GM21619 (cell line): Measurements from ENCODE around the gene COL25A1.

Source experiments
- ATAC-seq: cut with Tn5 transposase; IDR thresholded peaks from one replicate; pipeline ENCODE4 v1.9.1; 2021; ENCODE audit not compliant: unreplicated experiment

Gene COL25A1

GRCh38 chr4:108926061-108926460 is 376.4 kb downstream of the COL25A1 start:
- no peak for ATAC-seq

GRCh38 chr4:108922191-108922590 is 380.3 kb downstream of the COL25A1 start:
- no peak for ATAC-seq

- ATAC-seq: no peak
Observed at GRCh38 chr4:108920395-108921087, 381.9 kb downstream of the COL25A1 start.

DNA sequence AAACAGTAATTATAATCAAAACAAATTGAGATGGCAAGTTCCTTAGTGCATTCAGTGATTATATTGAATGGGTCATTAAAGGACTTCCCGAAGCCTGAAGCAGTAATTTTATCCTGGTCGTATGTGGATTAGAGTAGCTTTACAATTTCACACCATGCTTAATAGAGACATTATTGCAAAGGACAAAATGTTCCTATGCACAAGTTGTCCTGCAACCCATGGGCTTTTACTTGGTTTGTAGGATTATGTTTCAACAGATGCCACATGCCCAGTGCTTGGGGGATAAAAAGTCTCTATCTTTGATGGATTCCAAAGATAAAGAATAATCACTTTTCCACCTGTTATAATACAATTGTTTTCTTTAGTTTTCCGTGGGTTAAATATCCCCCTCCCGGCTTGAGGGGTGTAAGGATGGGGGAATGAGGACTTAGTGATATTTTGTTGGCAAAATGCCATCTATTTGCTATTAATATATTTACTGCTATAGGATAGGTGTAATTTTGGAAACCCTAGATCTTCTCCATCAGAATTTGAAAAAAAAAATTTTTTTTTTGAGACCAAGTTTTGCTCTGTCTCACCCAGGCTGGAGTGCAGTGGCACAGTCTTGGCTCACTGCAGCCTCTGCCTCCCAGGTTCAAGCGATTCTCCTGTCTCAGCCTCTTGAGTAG is 383.1 kb downstream of the COL25A1 start:
- no peak for ATAC-seq

DNA sequence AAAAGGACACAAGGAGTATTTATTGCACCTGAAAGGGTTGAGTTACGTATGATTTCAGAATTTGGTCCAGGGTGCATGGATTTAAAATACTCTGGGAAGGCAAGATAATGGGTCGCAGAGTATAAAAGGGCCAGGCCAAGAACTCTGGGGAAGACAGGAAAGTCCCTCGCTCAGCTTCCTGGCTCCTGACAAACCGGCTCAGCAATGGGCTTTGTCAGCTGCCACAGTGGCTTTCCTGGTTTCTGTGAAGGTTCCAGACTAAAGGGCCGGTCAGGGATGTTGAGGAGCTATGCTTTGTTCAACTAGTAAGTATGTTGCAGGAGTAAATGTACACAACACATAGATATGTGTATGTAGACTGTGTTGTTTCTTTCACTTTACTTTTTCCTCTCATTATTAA is 385.2 kb downstream of the COL25A1 start:
- no peak for ATAC-seq

DNA sequence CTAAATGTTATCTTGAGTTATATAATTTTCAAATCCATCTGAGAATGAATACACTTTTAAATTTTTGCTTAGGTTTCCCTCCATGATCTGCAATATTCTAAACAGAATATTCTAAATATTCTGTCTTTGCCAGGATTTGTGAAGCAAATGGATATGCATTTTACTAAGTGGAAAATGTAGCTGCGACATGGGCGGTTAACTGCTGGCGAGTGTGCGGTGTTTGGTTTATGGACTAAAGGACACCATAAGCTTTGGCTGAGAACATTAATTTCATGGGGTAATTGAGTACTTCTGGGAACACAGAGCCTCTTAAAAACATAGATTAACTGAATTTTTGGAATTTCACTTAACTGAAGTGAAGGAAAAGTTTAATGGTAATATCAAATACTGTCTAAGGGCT is 385.8 kb downstream of the COL25A1 start:
- ATAC-seq: no peak

GRCh38 chr4:108906866-108907367 is 395.5 kb downstream of the COL25A1 start:
- no peak for ATAC-seq

- no peak for ATAC-seq
Observed at GRCh38 chr4:108906006-108906405, 396.5 kb downstream of the COL25A1 start.

DNA sequence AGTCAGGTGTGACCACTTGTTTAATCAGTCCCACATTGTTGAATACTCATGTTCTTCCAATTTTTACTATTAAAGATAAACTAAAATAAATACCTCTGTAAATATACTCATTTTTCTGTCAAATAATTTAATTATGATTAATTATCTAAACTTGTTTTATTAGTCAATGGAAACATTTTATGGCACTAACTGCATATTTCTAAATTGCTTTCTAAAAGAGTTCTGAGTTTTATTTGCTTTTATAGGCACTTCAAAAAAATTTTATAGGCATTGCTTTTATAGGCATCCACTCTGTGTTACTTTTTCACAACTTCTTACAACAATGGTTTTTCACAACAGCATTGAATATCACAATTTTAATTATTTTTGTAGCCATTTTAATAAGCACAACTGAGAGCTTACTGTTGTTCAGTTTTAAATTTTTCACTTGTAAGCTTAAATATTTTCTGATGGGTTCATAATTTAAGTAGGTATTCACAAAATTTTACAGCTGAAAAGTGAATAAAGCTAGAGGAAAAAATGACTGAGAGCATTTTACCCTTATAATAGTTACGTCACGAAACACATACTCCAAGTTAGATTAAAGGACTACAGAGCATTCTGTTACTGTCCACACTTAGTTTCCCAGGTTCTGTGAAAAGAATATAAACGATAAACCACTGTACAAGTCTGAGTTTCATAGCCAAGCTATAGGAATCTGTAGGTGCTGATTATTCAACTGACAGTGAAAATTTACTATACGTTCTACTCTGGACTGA is 398.8 kb downstream of the COL25A1 start:
- no peak for ATAC-seq

- ATAC-seq: peak; percentile 88
Observed at GRCh38 chr4:108902769-108903168, 399.7 kb downstream of the COL25A1 start.

DNA sequence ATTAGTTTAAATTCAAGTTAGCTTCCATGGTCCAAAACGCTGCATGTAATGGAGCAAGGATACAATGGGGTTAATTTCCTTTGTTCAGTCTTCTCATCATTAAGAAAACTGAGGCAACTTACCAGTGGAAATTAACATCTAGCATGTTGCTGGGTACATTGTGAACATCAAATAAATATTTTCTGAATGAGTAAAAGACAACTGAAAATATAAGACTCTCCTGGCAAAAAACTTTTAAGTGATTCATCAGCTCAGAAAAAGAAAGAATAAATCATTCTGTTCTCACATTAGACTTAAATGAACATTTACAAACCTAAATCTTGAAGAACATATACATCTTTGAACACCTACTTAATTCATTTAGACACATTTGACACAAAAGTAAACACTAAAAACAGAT is 401.2 kb downstream of the COL25A1 start:
- no peak for ATAC-seq

DNA sequence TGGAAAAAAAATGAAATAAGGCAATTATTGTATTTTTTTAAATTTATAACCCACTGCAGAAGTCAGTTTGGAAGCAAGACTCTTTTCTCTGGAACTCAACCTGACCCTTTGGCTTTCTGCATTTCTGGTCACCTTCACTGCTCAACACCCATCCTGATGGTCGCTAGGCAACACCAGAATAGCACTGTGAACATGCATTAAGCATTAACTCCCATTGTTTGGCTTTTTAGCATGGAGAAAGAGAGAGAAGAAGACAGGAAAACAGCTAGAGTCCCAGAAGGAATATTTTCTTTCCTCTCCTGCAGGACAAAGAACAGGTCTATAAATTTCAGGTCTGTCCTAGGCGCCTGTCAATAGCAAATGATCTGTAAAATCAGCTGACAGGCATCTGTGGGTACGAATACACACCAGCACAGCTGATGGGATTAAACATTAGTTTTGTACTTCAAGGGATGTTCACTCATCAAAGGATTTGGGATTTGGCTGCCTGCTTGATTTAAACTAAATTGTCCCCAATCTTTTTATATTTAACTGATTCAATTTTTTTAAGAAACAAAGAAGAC is 402.4 kb downstream of the COL25A1 start:
- ATAC-seq: no peak

- ATAC-seq: no peak
Observed at GRCh38 chr4:108893468-108893867, 409.0 kb downstream of the COL25A1 start.

DNA sequence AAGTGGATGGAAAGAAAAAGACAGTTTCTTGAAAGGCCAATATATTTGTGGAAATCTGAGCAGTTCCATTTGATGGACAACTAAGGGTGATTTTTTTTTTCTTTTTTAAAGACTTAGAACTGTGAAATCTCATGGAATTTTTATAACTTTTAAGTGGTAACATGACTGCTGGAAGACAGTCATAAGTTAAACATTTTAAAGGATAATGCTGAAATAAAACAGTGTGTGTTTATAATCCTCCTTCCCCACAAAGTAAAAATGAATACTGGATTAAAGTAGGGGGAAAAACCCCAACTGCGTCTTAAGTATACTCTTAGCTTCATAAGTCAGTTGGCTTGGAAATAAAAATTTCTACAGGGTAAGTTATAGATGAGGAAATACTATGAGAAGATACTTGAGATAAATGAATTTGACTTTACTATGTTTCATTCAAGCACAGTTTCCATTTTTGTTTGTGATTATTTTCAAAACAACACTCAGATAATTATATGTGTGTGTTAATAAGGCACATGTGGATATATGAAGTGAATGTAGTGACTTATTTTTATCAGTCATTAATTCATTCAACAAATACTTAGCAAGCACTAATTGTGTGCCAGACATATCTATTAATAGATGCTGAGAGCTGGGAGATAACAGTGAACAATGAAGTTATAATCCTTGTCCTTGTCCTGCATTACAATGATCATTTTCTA is 410.4 kb downstream of the COL25A1 start:
- ATAC-seq: no peak

DNA sequence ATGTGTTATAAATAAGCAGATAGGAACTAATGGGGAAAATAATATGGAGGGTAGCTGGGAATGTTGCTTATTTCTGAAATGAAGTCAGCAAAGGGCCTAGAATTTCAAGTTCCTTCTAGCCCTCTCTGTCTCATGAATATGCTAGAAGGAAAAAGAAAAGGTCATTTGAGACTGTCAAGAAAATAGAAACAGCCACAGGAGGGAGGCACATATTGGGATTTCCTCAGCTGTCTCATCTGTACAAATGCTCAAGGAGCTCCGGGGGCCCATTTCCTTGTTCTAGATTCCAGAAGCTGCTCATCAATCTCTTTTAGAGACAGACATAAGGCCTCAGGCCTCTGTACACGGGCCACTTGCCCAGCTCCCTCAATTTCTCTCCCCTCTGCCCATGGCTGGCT is 412.0 kb downstream of the COL25A1 start:
- no peak for ATAC-seq

DNA sequence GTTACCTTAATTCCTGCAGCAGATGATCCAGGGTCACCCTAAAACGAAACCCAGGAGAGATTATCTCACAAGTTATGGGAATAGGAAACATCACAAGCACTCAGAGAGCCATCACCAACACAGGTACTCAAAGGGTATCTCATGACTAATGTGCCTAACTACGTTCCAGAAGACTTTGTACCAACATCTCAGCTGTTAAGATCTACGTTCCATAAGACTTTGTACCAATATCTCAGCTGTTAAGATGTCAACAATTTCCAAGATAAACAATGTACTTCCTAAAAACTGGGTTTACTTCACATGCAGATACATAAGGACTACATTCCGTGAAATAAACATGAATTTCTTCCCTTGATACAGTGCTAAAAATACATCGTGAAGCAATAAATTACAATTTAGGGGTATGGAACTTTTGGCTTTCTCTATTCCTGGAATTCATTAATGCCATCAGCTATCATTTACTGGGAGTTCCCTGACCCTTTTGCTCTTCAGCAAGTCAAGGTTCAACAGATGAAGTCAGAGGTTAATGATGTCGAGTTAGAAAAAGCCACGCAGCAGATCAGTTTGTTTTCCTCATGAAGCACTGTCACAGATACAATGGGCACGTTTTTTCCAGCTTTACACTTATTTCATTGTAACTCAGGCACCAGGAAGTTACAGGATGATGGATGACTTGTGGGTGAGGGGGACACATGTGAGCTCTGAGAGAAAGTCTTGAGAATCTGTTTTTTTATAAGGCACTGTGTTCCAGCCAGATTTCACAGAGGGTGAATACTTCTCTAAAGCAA is 412.6 kb downstream of the COL25A1 start:
- ATAC-seq: no peak

DNA sequence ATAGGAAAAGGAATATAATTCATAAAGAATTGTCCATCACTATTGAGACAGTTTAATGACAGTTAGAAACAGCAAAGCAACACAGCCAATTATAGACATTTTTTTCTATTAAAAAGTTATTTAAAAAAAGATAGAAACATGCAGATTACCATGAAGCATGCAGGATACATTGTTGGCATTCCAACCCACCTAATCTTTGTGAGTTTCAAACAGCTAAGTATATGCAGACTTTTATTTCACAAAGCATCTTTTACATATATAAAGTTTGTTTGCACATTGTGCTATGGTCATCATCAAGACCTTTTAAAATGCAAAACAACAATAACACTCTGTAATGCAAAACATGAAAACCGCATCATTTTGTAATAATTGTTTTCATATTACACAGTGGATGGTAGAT is 413.7 kb downstream of the COL25A1 start:
- no peak for ATAC-seq

- no peak for ATAC-seq
Observed at GRCh38 chr4:108887034-108887433, 415.4 kb downstream of the COL25A1 start.

DNA sequence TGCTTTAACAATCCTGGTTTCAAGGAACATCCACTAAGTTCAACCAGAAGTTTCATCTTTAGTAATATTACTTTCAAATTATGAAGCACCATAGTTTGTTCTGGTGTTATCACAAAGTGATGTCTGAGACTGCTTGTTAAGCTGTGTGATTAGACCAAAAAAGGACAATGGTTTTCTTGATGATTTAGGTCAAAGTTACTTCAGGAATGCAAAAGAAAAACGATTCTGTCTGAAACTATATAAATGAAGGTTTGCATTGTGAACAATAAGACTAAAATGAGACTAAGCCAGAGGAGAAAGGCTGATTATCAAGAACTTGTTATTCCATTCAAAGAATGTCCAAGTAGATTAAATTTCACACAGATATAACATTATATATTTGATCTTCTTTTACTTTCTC is 417.2 kb downstream of the COL25A1 start:
- no peak for ATAC-seq

DNA sequence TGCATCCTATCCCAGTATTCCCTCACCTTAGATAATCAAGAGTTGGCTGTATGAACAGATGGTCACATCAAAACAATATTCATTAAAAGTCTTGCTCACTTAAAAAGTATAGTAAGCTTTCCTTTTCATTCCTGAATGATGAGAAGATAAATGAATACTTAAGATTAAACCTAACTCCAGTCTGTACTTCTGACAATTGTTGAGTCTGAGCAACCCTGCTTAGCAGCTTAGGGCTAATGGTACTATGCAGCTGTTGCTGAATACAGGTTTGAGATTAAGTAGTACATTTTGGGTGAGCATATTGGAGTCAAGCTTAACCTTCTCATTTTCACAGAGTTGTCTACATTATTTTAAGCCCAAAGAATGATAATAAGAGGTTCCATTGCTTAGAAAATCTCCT is 417.9 kb downstream of the COL25A1 start:
- ATAC-seq: no peak
